Epithelial cell of alveolus of lung (primary cell): ENCODE data around the gene CLCN6. TPM values are rescaled to one million over a fixed set of nuclear protein-coding genes. Genes with fewer than 3 reads are reported as not detected.

Experiments used
- total RNA-seq: library from RNA; depleted of rRNA; stranded (reverse); fragments of >200 nt; gene quantifications from 2 replicates; pipeline ENCODE4 v1.2.1, GENCODE V29; 2015

CLCN6 gene, protein sequence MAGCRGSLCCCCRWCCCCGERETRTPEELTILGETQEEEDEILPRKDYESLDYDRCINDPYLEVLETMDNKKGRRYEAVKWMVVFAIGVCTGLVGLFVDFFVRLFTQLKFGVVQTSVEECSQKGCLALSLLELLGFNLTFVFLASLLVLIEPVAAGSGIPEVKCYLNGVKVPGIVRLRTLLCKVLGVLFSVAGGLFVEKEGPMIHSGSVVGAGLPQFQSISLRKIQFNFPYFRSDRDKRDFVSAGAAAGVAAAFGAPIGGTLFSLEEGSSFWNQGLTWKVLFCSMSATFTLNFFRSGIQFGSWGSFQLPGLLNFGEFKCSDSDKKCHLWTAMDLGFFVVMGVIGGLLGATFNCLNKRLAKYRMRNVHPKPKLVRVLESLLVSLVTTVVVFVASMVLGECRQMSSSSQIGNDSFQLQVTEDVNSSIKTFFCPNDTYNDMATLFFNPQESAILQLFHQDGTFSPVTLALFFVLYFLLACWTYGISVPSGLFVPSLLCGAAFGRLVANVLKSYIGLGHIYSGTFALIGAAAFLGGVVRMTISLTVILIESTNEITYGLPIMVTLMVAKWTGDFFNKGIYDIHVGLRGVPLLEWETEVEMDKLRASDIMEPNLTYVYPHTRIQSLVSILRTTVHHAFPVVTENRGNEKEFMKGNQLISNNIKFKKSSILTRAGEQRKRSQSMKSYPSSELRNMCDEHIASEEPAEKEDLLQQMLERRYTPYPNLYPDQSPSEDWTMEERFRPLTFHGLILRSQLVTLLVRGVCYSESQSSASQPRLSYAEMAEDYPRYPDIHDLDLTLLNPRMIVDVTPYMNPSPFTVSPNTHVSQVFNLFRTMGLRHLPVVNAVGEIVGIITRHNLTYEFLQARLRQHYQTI
- 9.1 and 17.1 TPM in 2 replicates for total RNA-seq

DNA sequence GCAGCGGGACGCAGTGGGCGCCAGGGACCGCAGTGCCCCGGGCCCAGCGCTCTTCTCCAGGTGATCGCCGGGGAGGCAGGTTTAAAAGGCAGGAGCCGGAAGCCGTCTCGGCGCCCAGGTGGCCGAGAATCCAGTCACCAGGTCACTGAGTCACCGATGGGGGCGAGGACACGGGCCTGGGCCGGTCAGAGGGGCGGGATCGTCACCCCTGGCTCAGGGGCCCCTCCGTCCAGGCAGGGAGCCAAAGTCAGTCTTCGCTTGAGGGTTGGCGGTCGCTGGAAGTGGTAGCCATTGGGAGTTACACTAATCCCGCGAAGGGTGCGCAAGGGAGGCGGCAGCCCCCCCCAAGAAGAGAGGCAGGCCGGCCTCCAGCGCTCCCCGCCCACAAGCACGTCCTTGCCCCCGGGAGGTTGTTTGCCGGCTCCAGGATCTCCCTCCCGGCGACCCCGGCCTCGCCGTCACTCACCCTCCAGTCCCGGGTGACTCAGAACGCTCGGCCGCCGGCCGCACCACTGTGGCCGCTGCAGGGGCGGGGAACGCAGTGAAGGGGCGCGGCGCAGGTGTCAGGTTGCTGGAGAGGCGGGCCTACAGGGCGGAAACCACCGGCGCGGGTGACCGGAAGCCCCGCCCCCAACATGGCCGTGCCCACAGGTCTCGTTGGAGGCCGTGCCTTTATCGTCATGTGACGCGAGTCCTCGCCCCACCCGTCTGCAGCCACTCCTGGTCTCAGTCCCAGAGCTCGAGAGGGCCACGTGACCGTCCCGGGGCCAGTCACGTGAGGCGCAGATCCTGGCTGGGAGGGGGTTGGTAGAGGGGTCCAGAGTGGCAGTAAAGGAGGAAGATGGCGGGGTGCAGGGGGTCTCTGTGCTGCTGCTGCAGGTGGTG, at the start of gene CLCN6, which contains the start of gene MTHFR:
TSS of gene CLCN6 (plus strand) at position 770 of the 885 bp plus-strand sequence. CDS start at position 842, 72 bp downstream.
TSS of gene MTHFR (minus strand) at position 543 of the 885 bp plus-strand sequence. CDS start 2,848 bp downstream, outside the sequence.

DNA sequence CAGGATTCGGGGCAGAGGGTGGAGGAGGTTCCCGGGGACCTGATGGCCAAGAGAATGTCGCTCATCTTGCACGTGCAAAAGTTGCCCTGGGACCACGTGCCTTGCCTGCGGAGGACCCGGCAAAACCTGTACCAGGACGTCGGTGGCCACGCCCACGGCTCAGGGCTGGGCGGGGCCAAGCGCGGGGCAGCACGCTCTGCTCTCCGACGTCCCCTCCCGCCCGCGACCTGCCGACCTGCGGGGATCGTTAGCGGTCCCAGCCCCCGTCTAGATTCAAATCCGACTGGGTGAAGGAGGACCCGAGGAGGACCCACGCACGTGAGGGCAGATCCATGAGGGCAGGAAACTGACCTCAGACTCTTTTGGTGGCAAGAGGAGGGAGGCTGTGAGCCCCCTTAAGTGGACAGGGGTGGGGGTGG, 44.0 kb upstream of the CLCN6 start, which contains the start of gene C1orf167:
TSS of gene C1orf167 (plus strand) at position 206 of the 419 bp plus-strand sequence. CDS start 2,208 bp downstream, outside the sequence.

DNA sequence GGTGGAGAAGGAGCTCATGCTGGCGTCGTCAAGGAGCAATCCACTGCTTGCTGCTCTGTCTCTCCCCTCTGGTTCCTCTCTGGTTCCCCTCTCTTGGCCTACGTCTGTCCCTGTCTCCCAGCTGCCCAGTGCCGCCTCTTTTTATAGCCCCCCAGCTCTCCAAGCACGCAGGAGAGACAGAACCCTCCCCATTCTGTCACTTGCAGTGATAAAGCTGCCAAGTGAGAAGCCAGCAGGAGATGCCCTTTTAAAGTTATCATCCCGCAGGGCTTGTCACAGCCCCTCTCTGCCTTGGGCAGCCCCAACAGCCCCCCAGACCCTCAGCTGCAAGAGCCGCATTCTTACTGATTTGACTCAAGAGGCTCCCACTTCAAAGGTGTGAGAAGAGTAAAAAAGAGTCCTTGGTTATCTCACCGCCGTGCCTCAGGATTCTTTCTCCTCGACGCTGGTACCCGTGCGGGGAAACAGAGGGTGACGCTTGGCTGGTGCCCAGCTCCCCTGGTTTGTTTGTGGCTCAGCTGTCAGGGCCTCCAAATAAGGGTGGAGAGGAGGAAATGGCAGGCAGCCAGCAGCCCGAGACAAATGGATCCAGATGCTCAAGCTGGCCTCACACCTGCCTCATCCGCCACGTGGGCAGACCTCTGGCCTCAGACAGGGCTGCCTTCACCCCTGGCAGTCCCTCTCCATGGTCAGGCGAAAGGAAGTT, 41.8 kb downstream of the CLCN6 start, which contains the start of gene NPPA:
TSS of gene NPPA (minus strand) at position 117 of the 706 bp plus-strand sequence. CDS start at position 18, 99 bp downstream.

DNA sequence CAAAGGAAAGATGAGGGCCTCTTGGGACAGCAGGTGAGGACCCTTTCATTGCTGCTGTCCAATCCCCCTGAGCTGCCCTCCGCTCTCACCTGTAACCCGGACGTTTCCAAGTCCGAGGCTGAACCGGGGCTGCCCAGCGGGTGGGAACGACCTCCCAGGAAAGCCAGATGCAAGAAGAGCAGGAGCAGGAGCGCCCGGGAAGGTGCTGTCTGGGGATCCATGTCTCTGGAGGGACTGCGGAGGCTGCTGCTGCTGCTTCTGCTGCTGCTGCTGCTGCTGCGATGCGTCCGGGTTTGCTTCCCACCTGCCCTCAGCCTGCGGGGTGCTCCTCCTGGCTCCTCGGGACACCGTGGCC, 52.6 kb downstream of the CLCN6 start, which contains the start of gene NPPB:
TSS of gene NPPB (minus strand) at position 333 of the 355 bp plus-strand sequence. CDS start at position 221, 112 bp downstream.

Other genes with a start within 250 kb of the CLCN6 start
- 1.6 and 4.6 TPM in 2 replicates for gene FBXO2, start 151.8 kb upstream of the CLCN6 start, total RNA-seq
- gene FBXO44, start 151.3 kb upstream of the CLCN6 start, total RNA-seq: 9.3 and 20.0 TPM in 2 replicates
- gene FBXO6, start 142.0 kb upstream of the CLCN6 start, total RNA-seq: 5.0 and 12.3 TPM in 2 replicates
- gene MAD2L2, start 125.0 kb upstream of the CLCN6 start, total RNA-seq: 62.7 and 80.4 TPM in 2 replicates
- 0.13 and 0.80 TPM in 2 replicates for gene DRAXIN, start 114.5 kb upstream of the CLCN6 start, total RNA-seq
- 69.1 and 140 TPM in 2 replicates for gene AGTRAP, start 70.1 kb upstream of the CLCN6 start, total RNA-seq
- gene C1orf167, start 44.0 kb upstream of the CLCN6 start, total RNA-seq: 6.9 TPM in 1 of 2 replicates, not detected in the other
- 13.8 and 36.1 TPM in 2 replicates for gene MTHFR, start 227 bp upstream of the CLCN6 start, total RNA-seq
- gene NPPA, start 41.6 kb downstream of the CLCN6 start, total RNA-seq: 0.32 TPM in 1 of 2 replicates, not detected in the other
- 0.78 TPM in 1 of 2 replicates, not detected in the other for gene NPPB, start 52.8 kb downstream of the CLCN6 start, total RNA-seq
- gene KIAA2013, start 120.2 kb downstream of the CLCN6 start, total RNA-seq: 90.2 and 139 TPM in 2 replicates
- 502 and 516 TPM in 2 replicates for gene PLOD1, start 128.5 kb downstream of the CLCN6 start, total RNA-seq
- gene MFN2, start 174.3 kb downstream of the CLCN6 start, total RNA-seq: 31.9 and 49.3 TPM in 2 replicates
- gene MIIP, start 213.3 kb downstream of the CLCN6 start, total RNA-seq: 21.8 and 27.3 TPM in 2 replicates